WTC11 (cell line): ENCODE data around the gene RASGRF1. TPM values are rescaled to one million over a fixed set of nuclear protein-coding genes. Genes with fewer than 3 reads are reported as not detected.

Experiments
- ATAC-seq: fragments of 200-7000 bp; cut with Tn5 transposase; 2 replicates; pipeline ENCODE4 v1.10.0; 2021; ENCODE audit warnings: mild to moderate bottlenecking, moderate library complexity
- CTCF ChIA-PET: fragments of 300-600 bp; sonication (Branson Sonifier 250); formaldehyde crosslinking; loops from one replicate; lab custom pipeline; 2021; ENCODE audit warnings: antibody characterized with exemption; lab: Charles Lee
- POLR2A ChIA-PET: fragments of 350-600 bp; sonication (Branson Sonifier 250); formaldehyde crosslinking; loops from one replicate; lab custom pipeline; 2021; ENCODE audit warnings: antibody characterized with exemption; lab: Charles Lee
- DNase-seq: peaks from one replicate; pipeline ENCODE4 v3.0.0; 2021; ENCODE audit warnings: low spot score
- H3K27ac Mint-ChIP-seq: 2 replicates; pipeline ENCODE4 v1.8.0; 2021; ENCODE audit warnings: mixed read lengths
- H3K27me3 Mint-ChIP-seq: 2 replicates; pipeline ENCODE4 v1.8.0; 2021; ENCODE audit warnings: low read depth, mild to moderate bottlenecking, moderate library complexity, mixed read lengths
- H3K36me3 Mint-ChIP-seq: 2 replicates; pipeline ENCODE4 v1.8.0; 2021; ENCODE audit warnings: mixed read lengths
- H3K4me1 Mint-ChIP-seq: 2 replicates; pipeline ENCODE4 v1.8.0; 2022; ENCODE audit warnings: mixed read lengths
- H3K4me3 Mint-ChIP-seq: 2 replicates; pipeline ENCODE4 v1.8.0; 2021; ENCODE audit warnings: mild to moderate bottlenecking, moderate library complexity, mixed read lengths
- H3K9me3 Mint-ChIP-seq: 2 replicates; pipeline ENCODE4 v1.8.0; 2021; ENCODE audit warnings: mixed read lengths
- ATF3 ChIP-seq: sonication (generic); formaldehyde crosslinking; conservative IDR thresholded peaks from 2 replicates; pipeline ENCODE4 v1.8.1; 2022; ENCODE audit warnings: mild to moderate bottlenecking, missing genetic modification reagents
- E2F1 ChIP-seq: sonication (generic); formaldehyde crosslinking; IDR thresholded peaks from 2 replicates; pipeline ENCODE4 v1.8.0; 2022; ENCODE audit warnings: mild to moderate bottlenecking, missing genetic modification reagents
- IRF2 ChIP-seq: sonication (generic); formaldehyde crosslinking; IDR thresholded peaks from 2 replicates; pipeline ENCODE4 v1.8.0; 2022; ENCODE audit warnings: low read depth, missing genetic modification reagents, borderline replicate concordance
- MAX ChIP-seq: sonication (generic); formaldehyde crosslinking; IDR thresholded peaks from 2 replicates; pipeline ENCODE4 v1.8.0; 2022; ENCODE audit warnings: mild to moderate bottlenecking, missing genetic modification reagents
- NFE2L1 ChIP-seq: sonication (generic); formaldehyde crosslinking; IDR thresholded peaks from 2 replicates; pipeline ENCODE4 v1.8.1; 2023; ENCODE audit warnings: missing genetic modification reagents
- PRDM15 ChIP-seq: sonication (generic); formaldehyde crosslinking; IDR thresholded peaks from 2 replicates; pipeline ENCODE4 v1.8.0; 2022; ENCODE audit warnings: missing genetic modification reagents
- PREB ChIP-seq: sonication (generic); formaldehyde crosslinking; IDR thresholded peaks from 2 replicates; pipeline ENCODE4 v1.8.1; 2022; ENCODE audit warnings: mild to moderate bottlenecking, missing genetic modification reagents, moderate library complexity, borderline replicate concordance
- RELA ChIP-seq: sonication (generic); formaldehyde crosslinking; IDR thresholded peaks from 2 replicates; pipeline ENCODE4 v1.8.1; 2022; ENCODE audit warnings: missing genetic modification reagents, mild to moderate bottlenecking, borderline replicate concordance
- SMAD3 ChIP-seq: sonication (generic); formaldehyde crosslinking; IDR thresholded peaks from 2 replicates; pipeline ENCODE4 v1.8.0; 2022; ENCODE audit warnings: missing genetic modification reagents, mild to moderate bottlenecking, borderline replicate concordance
- SP1 ChIP-seq: sonication (generic); formaldehyde crosslinking; conservative IDR thresholded peaks from 2 replicates; pipeline ENCODE4 v1.8.1; 2022; ENCODE audit warnings: missing genetic modification reagents
- TCF7 ChIP-seq: sonication (generic); formaldehyde crosslinking; IDR thresholded peaks from 2 replicates; pipeline ENCODE4 v1.8.0; 2022; ENCODE audit warnings: mild to moderate bottlenecking, low read depth, missing genetic modification reagents, moderate library complexity
- USF1 ChIP-seq: sonication (generic); formaldehyde crosslinking; IDR thresholded peaks from 2 replicates; pipeline ENCODE4 v1.8.0; 2022; ENCODE audit warnings: mild to moderate bottlenecking, missing genetic modification reagents
- ZBTB21 ChIP-seq: sonication (generic); formaldehyde crosslinking; IDR thresholded peaks from 2 replicates; pipeline ENCODE4 v1.8.1; 2023; ENCODE audit warnings: mild to moderate bottlenecking, missing genetic modification reagents, borderline replicate concordance
- ZMAT4 ChIP-seq: fragments of 250-450 bp; sonication (Bioruptor Pico); IDR thresholded peaks from 2 replicates; pipeline ENCODE4 v1.9.0; 2021; ENCODE audit warnings: mild to moderate bottlenecking
- ZNF232 ChIP-seq: sonication (generic); formaldehyde crosslinking; IDR thresholded peaks from 2 replicates; pipeline ENCODE4 v1.8.0; 2022; ENCODE audit warnings: mild to moderate bottlenecking, missing genetic modification reagents
- ZNF263 ChIP-seq: sonication (generic); formaldehyde crosslinking; IDR thresholded peaks from 2 replicates; pipeline ENCODE4 v1.8.1; 2022; ENCODE audit warnings: low read depth, mild to moderate bottlenecking, moderate library complexity, missing genetic modification reagents
- ZNF317 ChIP-seq: sonication (generic); formaldehyde crosslinking; IDR thresholded peaks from 2 replicates; pipeline ENCODE4 v1.8.1; 2023; ENCODE audit warnings: low read depth, mild to moderate bottlenecking, moderate library complexity, missing genetic modification reagents, borderline replicate concordance
- ZNF425 ChIP-seq: fragments of 250-450 bp; sonication (Bioruptor Pico); conservative IDR thresholded peaks from 2 replicates; pipeline ENCODE4 v1.9.0; 2021; ENCODE audit warnings: mild to moderate bottlenecking
- total RNA-seq: library from RNA; stranded (reverse); gene quantifications from 3 replicates; pipeline ENCODE4 v1.2.3, GENCODE V29; 2021

The RASGRF1 gene
- total RNA-seq, 1 experiment from 2014 or later, result 0.85 TPM

- no peak for TF ChIP-seq USF1 (CRISPR knock-in tag)
- no peak for TF ChIP-seq ZNF263 (CRISPR knock-in tag)
- no peak for TF ChIP-seq PRDM15
Measured at GRCh38 chr15:79099692-79100091, 9.1 kb upstream of the RASGRF1 start (continued).

GRCh38 chr15:79094611-79095021 is 4.0 kb upstream of the RASGRF1 start:
- peaks cover 82% of the 10 kb centered on the region for H3K27me3 Mint-ChIP-seq
- no peak overlapping the region for H3K4me3 Mint-ChIP-seq
- ChIA-PET POLR2A (interaction anchor here (0.7 kb wide), 1 partner anchor 450 kb away, joined by 9 read pairs; no protein-coding TSS in a partner anchor), CTCF (interaction anchor here (0.6 to 3.2 kb wide), 6 partner anchors 21 to 1215 kb away, joined by 3 to 19 read pairs (median 6); no protein-coding TSS in a partner anchor)
- no peak overlapping the region for H3K27ac Mint-ChIP-seq
- TF ChIP-seq ZNF232 (CRISPR knock-in tag), result no peak
- TF ChIP-seq ZMAT4 (CRISPR knock-in tag), result no peak
- TF ChIP-seq NFE2L1, result no peak
- H3K4me1 Mint-ChIP-seq, result peaks cover 11% of the 10 kb centered on the region
- DNase-seq (peak; percentile 16), ATAC-seq (no peak)
- no peaks in the 10 kb centered on the region for H3K36me3 Mint-ChIP-seq
- no peaks in the 10 kb centered on the region for H3K9me3 Mint-ChIP-seq

GRCh38 chr15:79093352-79093935 is 2.9 kb upstream of the RASGRF1 start:
- POLR2A ChIA-PET, result no interaction called here
- TF ChIP-seq PREB (CRISPR knock-in tag) (no peak), ZBTB21 (CRISPR knock-in tag) (no peak), SP1 (CRISPR knock-in tag) (no peak), E2F1 (no peak), IRF2 (CRISPR knock-in tag) (no peak), TCF7 (CRISPR knock-in tag) (no peak), SMAD3 (CRISPR knock-in tag) (no peak), MAX (CRISPR knock-in tag) (no peak), ATF3 (CRISPR knock-in tag) (no peak), ZNF425 (CRISPR knock-in tag) (no peak), ZNF317 (no peak), RELA (no peak)
- H3K36me3 Mint-ChIP-seq, result no peaks in the 10 kb centered on the region
- H3K9me3 Mint-ChIP-seq, result no peaks in the 10 kb centered on the region
- peaks cover 11% of the 10 kb centered on the region for H3K4me1 Mint-ChIP-seq
- CTCF ChIA-PET, result interaction anchor here (0.6 to 3.2 kb wide), 5 partner anchors 66 to 285 kb away, joined by 3 to 19 read pairs (median 8); no protein-coding TSS in a partner anchor
- ATAC-seq (no peak), DNase-seq (no peak)
- H3K4me3 Mint-ChIP-seq, result no peak overlapping the region
- no peak overlapping the region for H3K27ac Mint-ChIP-seq
- H3K27me3 Mint-ChIP-seq, result peaks cover 93% of the 10 kb centered on the region
